ENCODE measurements around the gene RIMBP3C.
"Not testable (repeated sequence)": the region's sequence is repeated elsewhere in the genome, so short reads cannot be mapped to it uniquely, and the experiment has no call there.

RIMBP3C gene

DNA sequence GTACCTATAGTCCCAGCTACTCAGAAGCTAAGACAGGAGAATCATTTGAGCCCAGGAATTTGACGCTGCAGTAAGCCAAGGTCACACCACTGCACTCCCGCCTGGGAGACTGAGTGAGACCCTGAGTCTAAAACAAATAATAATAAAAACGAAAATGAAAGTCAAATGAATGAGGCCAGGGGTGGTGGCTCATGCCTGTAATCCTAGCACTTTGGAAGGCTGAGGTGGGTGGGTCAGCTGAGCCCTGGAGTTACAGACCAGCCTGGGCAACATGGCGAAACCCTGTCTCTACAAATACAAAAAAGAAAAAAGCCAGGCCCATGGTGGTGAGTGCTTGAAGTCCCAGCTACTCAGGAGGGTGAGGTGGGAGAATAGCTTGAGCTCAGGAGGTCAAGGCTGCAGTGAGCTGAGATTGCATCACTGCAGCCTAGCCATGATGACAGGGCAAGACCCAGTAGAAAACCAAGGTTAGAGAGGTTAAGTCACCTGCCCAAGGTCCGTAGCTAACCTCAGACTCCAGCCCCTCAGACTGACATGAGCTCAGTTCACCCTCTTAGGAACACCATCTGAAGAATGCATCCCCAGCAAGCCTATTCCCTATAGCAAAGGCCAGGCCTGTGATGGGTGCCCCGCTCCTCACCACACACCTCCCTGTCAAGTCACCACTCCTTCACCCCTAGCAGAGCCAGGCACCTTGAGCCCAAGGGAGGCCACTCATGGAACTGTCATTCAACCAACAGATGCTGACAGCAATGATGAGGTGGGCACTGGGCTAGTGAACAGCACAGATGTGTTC, 24.4 kb downstream of the RIMBP3C start:
- H3K27ac ChIP-seq, result not testable (repeated sequence)

DNA sequence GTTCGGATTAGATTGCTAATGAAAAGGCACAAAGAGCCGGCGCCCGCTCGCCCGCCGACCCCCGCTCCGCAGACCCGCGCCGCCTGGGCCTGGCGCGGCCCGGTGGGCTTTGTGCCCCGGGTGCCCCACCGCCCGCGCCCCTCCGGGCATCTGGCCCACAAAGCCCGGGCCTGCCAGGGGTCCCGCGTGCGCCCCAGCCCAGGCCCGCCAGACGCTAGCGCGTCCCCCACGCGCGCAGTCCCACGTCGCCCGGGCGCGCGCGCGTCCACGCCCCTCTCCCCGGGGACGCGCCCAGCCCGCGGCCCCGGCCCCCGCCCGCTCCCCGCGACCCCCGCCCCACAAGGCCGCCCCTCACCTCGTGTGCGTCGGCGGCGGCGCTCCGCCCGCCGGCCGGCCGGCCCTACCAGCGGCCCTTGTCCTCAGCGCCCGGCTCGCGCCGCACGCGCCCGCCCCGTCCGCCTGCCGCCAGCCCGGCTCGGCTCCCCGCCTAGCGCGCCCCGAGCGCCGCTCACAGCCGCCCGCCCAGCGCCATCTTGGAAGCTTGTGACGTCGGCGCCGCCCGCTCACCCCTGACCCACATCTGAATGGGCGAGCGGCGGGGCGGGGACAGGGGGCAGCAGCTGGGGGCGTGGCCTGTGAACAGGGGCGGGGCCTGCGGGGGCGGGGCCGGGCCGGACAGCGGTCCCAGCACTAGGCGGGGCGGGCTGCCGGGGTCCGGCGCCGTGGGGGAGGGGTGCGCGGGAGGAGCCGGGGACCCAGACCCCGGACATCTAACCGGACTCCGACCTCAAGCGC, 34.1 kb downstream of the RIMBP3C start:
- H3K27ac ChIP-seq, result not testable (repeated sequence)

GRCh38 chr22:21516522-21516921, 34.7 kb downstream of the RIMBP3C start:
- not testable (repeated sequence) for H3K27ac ChIP-seq

GRCh38 chr22:21515234-21515633, 36.0 kb downstream of the RIMBP3C start:
- H3K27ac ChIP-seq, result not testable (repeated sequence)

DNA sequence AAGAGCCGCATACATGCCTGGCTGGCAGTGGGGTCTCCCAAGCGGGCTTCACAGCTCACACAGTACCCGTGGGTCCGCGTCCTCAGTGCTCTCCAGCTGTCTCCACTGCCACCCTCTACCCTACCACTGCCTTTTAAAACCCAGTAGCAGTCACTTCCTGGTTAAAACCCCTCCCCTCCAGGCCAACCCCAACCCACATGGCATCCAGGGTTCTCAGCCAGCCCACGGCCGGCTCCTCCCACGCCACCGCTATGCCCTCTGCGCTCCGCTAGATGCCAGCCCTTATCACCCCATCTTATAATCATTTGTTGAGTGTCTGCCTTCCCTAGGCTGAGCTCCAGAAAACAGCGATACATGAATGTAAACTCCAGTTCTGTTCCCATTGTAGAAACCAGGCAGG, 37.1 kb downstream of the RIMBP3C start:
- not testable (repeated sequence) for H3K27ac ChIP-seq

DNA sequence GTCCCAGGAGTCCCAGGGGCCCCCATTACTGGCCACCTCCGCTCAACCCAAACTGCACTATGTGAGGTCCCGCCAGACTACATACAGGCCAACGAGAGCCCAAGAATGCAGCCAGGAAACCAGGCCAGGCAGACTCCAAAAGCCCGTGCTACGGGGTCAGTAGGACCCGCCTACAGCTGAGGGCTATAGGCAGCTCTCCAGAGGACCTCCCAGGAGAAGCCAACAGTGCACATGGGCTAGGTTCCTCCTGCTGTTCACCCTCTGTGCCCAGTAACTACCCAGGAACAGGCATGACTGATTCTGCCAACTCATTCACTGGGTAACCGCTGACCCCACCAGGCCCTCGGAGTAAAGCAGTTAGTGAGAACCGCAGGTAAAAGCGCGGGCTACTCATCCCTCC, 39.2 kb downstream of the RIMBP3C start:
- not testable (repeated sequence) for H3K27ac ChIP-seq

DNA sequence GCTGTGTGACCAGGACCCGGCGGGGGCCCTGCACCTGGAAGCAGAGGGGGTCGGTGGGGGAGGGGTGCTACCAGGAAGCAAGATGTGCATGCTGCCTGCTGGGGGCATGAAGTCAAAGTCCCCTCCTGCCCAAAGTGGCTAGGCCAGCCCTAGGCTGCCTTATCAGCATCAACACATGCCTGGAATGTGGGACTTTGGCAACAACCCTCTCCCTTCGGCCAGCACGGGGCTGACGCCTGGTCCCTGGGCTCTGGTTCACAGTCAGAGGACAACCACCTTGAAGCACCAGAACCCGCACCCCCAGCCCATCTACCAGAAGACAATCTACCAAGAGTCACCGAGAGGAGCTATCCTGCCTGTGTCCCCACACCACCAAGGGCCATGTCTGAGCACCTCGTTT, 40.9 kb downstream of the RIMBP3C start:
- not testable (repeated sequence) for H3K27ac ChIP-seq

DNA sequence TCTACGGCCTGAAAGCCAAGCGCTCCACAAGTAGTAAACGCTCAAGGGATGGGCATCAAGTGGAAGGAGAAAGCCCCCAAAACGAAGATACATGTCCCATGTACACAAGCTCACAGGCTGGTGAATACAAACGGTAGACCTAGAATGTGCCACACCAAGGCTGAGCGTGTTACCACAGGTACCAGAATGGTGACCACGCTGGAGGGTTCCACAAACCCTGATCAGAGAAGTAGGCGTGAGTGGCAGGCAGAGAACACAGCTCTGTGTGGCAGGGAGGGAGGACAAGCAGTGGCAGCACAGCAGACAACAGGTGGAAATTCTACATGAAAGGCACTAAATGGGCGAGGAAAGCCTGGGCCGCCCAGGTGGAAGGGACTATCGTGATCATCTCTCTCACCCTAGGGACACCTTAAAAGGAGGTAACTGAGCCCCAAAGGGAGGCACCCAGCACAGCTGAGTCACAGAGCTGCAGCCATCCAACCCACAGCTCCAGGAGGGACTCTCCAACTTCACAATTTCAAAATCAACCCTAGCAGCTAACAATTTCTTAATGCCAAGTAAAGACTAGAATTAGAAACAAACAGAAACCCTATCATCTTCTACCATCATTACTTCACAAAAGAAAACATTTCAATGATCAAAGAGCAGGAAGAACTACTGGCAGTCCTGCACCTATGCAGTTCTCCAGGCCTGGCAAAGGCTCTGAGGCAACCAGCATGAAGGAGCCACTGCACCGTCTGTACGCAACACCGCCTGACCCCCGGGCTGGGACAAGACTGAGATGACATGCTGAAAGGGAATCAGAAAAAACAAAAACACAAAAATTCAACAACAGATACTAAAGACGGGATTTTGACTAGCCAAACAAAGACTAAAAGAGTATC, 51.4 kb downstream of the RIMBP3C start:
- H3K27ac ChIP-seq, result not testable (repeated sequence)

- not testable (repeated sequence) for H3K27ac ChIP-seq
Measured at GRCh38 chr22:21498489-21498888, 52.8 kb downstream of the RIMBP3C start.

DNA sequence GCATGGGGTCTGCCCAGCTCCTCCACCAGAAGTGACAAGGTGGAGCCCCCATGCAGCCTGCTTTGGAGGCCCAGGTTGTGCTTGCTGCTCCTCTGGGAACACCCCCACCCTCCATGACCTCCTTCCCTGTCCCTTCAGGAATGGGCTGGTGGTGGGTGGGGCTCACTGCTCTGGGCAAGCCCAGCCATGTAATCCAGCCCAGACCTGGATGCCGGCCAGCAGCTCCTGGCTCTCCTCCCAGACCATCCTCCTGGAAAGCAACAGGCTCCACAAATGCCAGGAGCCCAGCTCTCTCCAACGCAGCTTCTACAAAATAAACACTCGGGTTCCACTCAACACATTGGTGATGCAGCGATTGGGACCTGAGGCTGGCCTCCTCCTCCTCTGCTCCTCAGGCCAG, 53.3 kb downstream of the RIMBP3C start:
- H3K27ac ChIP-seq, result not testable (repeated sequence)
